Measurements from ENCODE around the gene ONECUT1. TPM values are rescaled to one million over a fixed set of nuclear protein-coding genes. Genes with fewer than 3 reads are reported as not detected.

ONECUT1 gene
- total RNA-seq = not detected in 2 replicates

GRCh38 chr15:52790169-52790708 is at the start of gene ONECUT1:
ONECUT1 (minus strand) TSS chr15:52790336; CDS start chr15:52789884, 452 bp downstream.

Other genes with a start within 250 kb of the ONECUT1 start
- 104 and 106 TPM in 2 replicates for gene ARPP19, start 221.3 kb downstream of the ONECUT1 start, total RNA-seq
- gene ATOSA, start 110.9 kb downstream of the ONECUT1 start, total RNA-seq = 21.7 and 31.8 TPM in 2 replicates

All from endothelial cell of coronary artery (primary cell).